ENCODE measurements around the gene RBM20. TPM values are rescaled to one million over a fixed set of nuclear protein-coding genes. Genes with fewer than 3 reads are reported as not detected.
"Not testable (repeated sequence)": the region's sequence is repeated elsewhere in the genome, so short reads cannot be mapped to it uniquely, and the experiment has no call there.

RBM20 gene
- total RNA-seq, 1 experiment from 2014 or later, result 16.5 TPM

GRCh38 chr10:110721406-110722038 lies 77.4 kb downstream of the RBM20 start:
- Histone ChIP-seq H3K4me1 (replicated peaks) (peaks cover 28% of the 10 kb centered on the region), H3K4me3 (no peak overlapping the region), H3K27ac (no peak overlapping the region), H3K36me3 (no peaks in the 10 kb centered on the region; the same call in 1 of the 2 replicates), H3K27me3 (replicated peaks) (no peaks in the 10 kb centered on the region), H3K9me3 (replicated peaks) (no peaks in the 10 kb centered on the region)
- no peak for DNase-seq (ENCODE audit: low read depth in 1 of 2, low spot score in 2 of 2)

DNA sequence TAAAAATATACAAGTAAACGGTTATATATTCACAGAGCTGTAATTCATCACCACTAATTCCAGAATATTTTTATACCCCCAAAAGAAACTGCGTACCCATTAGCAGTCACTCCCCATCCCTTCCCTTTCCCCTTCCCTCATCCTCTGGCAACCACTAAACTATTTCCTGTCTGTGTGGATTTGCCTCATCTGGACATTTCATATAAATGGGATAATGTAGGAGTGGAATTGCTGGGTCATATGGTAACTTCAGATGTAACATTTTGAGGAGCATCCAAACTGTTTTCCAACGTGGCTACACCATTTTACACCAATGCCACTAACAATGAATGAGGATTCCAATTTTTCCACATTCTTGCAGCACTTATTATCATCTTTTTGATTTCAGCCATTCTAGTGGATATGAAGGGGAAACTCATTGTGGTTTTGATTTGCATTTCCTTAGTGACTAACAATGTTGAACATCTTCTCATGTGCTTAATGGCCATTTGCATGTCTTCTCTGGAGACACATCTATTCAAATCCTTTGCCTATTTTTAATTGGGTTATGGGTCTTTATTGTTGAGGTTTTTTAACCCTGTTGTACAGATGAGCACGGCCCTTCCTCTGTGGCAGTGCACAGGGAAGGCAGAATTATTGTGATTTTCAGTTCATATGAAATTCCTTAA lies 79.2 kb downstream of the RBM20 start:
- Histone ChIP-seq H3K36me3 (no peaks in the 10 kb centered on the region; the same call in 1 of the 2 replicates), H3K27me3 (replicated peaks) (no peaks in the 10 kb centered on the region), H3K4me3 (no peak overlapping the region), H3K4me1 (replicated peaks) (peaks cover 32% of the 10 kb centered on the region), H3K27ac (no peak overlapping the region), H3K9me3 (replicated peaks) (no peaks in the 10 kb centered on the region)
- DNase-seq (ENCODE audit: low read depth in 1 of 2, low spot score in 2 of 2), result no peak

DNA sequence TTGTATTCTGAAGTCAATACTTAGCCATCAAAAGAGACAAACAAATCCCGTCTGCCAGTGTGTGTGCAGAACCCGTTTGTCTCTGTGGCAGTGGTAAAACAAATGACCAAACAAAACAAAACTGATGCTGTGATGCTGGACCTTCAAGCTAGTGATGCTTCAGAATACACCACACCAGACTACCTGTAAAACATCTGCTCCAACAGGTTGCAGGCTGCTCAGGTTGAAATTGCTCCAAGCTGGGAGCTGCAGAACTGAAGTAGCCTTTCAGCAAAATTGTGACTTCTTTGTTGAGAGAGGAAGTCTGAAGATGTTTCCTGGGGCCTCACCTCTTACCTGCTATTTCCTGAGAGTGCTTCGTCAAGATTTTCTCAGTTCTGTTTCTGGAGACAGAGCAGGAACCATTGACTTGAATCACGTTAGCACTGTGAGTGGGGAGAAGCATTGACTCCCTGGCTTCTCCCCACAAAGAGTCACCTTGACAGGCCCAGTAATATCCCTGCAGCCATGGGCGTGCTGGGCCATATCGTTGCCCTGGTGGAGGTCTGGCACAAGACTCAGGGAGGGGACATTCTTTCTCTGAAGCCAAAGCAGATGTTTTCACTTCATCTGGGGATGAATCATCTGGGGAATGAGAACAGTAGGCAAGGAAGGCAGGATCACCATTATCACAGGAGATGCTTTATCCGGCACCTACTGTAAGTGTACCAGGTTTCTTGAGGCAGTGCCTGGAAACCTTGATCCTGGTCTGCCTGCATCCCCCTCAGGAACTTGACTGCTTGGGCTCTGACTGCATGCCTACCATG lies 80.2 kb downstream of the RBM20 start:
- Histone ChIP-seq H3K27ac (no peak overlapping the region), H3K4me1 (replicated peaks) (peaks cover 32% of the 10 kb centered on the region), H3K27me3 (replicated peaks) (no peaks in the 10 kb centered on the region), H3K9me3 (replicated peaks) (no peaks in the 10 kb centered on the region), H3K36me3 (no peaks in the 10 kb centered on the region; the same call in 1 of the 2 replicates), H3K4me3 (no peak overlapping the region)
- DNase-seq (ENCODE audit: low read depth in 1 of 2, low spot score in 2 of 2), result no peak

GRCh38 chr10:110724937-110725336 lies 80.8 kb downstream of the RBM20 start:
- Histone ChIP-seq H3K27ac (no peak overlapping the region), H3K27me3 (replicated peaks) (no peaks in the 10 kb centered on the region), H3K4me1 (replicated peaks) (peaks cover 32% of the 10 kb centered on the region), H3K9me3 (replicated peaks) (no peaks in the 10 kb centered on the region), H3K4me3 (no peak overlapping the region), H3K36me3 (no peaks in the 10 kb centered on the region; the same call in 1 of the 2 replicates)
- no peak for DNase-seq (ENCODE audit: low read depth in 1 of 2, low spot score in 2 of 2)

DNA sequence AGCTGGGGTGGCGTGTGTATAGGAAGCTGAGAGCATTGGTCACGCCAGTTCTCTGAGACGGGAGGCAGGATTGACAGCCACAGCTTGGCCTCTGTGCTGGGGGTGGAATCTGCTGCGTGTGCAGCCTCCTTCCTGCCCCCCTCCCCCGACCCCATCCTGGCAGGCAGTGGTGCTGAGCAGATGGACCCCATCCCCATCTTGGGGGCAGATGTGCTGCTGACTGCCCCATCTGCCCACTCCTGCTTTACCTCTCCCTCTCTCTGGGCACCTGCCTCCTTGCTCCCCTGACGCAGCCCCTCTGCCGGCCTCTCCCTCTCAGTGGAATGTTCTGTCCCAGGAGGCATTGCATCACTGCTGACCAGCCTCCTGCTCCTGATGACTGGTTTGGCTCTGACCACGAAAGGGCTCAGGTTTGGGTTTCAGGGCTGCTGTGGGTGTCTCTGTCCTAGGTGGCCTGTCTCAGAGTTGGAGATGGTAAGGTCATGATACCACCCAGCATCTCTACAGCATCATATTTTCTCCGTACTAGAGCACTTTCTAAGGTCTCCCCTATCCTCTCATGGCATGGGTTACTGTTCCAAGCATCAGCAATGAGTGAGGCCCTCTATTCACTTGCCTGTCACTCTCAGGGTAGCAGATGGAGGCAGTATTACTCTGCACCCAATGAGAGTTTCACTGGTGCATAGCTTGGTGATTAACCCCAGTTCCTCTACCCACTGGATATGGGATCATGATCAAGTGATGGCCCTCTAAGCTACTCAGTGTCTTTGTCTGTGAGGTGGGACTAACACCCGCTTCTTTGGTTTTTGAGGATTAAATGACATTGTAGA lies 81.9 kb downstream of the RBM20 start:
- no peaks in the 10 kb centered on the region for H3K27me3 ChIP-seq (replicated peaks)
- H3K4me1 ChIP-seq (replicated peaks), result peaks cover 39% of the 10 kb centered on the region
- no peak overlapping the region for H3K27ac ChIP-seq
- no peaks in the 10 kb centered on the region; the same call in 1 of the 2 replicates for H3K36me3 ChIP-seq
- H3K9me3 ChIP-seq (replicated peaks), result no peaks in the 10 kb centered on the region
- no peak for DNase-seq (ENCODE audit: low read depth in 1 of 2, low spot score in 2 of 2)
- no peak overlapping the region for H3K4me3 ChIP-seq

GRCh38 chr10:110727785-110728184 lies 83.6 kb downstream of the RBM20 start:
- not testable (repeated sequence) for H3K9me3 ChIP-seq (replicated peaks); H3K27me3 ChIP-seq (replicated peaks); DNase-seq (ENCODE audit: low read depth in 1 of 2, low spot score in 2 of 2); H3K27ac ChIP-seq; H3K4me3 ChIP-seq; H3K36me3 ChIP-seq
- H3K4me1 ChIP-seq (replicated peaks), result peaks cover 49% of the 10 kb centered on the region

DNA sequence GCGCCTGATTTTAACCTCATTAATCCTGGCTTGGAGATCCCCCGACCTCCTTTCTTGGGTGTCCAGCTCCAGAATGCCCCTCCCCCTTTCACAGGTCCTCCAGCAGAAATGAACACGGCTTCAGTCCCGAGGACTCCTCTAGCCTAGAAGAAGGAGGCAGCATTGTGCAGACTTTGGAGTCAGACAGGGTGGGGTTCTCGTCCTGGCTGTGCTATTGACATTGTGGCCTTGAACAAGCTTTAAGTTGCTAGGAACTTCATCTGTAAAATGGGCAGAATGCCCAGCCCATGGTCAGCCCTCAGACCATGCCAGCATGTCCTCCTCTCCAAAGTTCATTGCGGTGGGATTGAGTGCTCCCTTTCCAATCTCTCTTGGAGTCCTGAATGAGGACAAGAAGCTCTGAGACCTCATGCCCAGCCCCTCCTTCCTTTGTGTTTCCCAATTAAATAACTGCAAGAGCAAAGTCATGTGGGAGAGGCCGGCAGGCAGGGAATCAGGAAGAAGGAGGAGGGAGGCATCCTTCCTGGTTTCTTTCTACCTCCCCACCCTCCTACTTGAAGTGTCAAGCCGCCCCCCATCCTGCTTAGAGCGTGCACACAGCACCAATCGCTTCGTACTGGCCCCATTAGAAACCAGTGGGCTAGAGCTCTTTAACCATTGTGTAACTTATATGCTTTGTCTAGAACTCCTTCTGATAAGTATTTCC lies 86.4 kb downstream of the RBM20 start:
- Histone ChIP-seq H3K4me3 (no peak overlapping the region), H3K9me3 (replicated peaks) (no peaks in the 10 kb centered on the region), H3K4me1 (replicated peaks) (peaks cover 45% of the 10 kb centered on the region), H3K27me3 (replicated peaks) (no peaks in the 10 kb centered on the region), H3K27ac (no peak overlapping the region), H3K36me3 (peaks cover 7% of the 10 kb centered on the region; the same call in 1 of the 2 replicates)
- DNase-seq (ENCODE audit: low read depth in 1 of 2, low spot score in 2 of 2), result no peak

- Histone ChIP-seq H3K27ac (peak overlapping the region; percentile 54), H3K27me3 (replicated peaks) (no peaks in the 10 kb centered on the region), H3K36me3 (peaks cover 7% of the 10 kb centered on the region; the same call in 1 of the 2 replicates)
Measured at GRCh38 chr10:110733218-110733952, 89.2 kb downstream of the RBM20 start.

DNA sequence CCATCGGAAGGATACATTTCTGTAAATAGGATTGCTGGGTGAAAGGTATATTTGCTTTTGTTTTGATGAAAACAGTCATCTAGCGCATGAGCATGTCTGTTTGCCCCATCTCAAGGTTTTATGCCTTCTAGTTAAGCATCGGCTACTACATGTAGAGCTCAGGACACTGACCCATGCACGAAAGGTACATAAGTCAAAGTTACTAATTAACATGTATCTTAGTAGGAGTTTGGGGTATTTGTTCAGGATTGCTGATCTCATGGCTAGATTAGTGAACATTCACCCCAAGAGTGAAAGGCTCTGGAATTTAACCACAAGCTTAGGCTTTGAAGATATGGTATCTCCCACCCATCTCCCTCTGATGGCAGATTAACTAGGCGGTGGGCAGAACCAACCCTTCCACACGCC lies 91.5 kb downstream of the RBM20 start:
- Histone ChIP-seq H3K4me1 (replicated peaks) (peaks cover 58% of the 10 kb centered on the region), H3K27me3 (replicated peaks) (no peaks in the 10 kb centered on the region), H3K9me3 (replicated peaks) (no peaks in the 10 kb centered on the region), H3K36me3 (peaks cover 7% of the 10 kb centered on the region; the same call in 1 of the 2 replicates), H3K4me3 (no peak overlapping the region), H3K27ac (no peak overlapping the region)
- DNase-seq (ENCODE audit: low read depth in 1 of 2, low spot score in 2 of 2), result no peak

More at GRCh38 chr10:110733218-110733952, 89.2 kb downstream of the RBM20 start:
- H3K4me1 ChIP-seq (replicated peaks), result peaks cover 41% of the 10 kb centered on the region
- no peaks in the 10 kb centered on the region for H3K9me3 ChIP-seq (replicated peaks)
- peak; percentile 55 to 60 for DNase-seq (ENCODE audit: low read depth in 1 of 2, low spot score in 2 of 2)
- H3K4me3 ChIP-seq, result peak overlapping the region; percentile 34

GRCh38 chr10:110737886-110738634 lies 93.9 kb downstream of the RBM20 start:
- no peak overlapping the region for H3K4me3 ChIP-seq
- 0 out of 2 replicates have a peak, but pooled peaks cover 7% of the 10 kb centered on the region for H3K36me3 ChIP-seq
- H3K27me3 ChIP-seq (replicated peaks), result no peaks in the 10 kb centered on the region
- no peaks in the 10 kb centered on the region for H3K9me3 ChIP-seq (replicated peaks)
- DNase-seq (ENCODE audit: low read depth in 1 of 2, low spot score in 2 of 2), result peak in 1 of 2 experiments; percentile 62
- H3K4me1 ChIP-seq (replicated peaks), result peaks cover 48% of the 10 kb centered on the region
- peak overlapping the region; percentile 45 for H3K27ac ChIP-seq

DNA sequence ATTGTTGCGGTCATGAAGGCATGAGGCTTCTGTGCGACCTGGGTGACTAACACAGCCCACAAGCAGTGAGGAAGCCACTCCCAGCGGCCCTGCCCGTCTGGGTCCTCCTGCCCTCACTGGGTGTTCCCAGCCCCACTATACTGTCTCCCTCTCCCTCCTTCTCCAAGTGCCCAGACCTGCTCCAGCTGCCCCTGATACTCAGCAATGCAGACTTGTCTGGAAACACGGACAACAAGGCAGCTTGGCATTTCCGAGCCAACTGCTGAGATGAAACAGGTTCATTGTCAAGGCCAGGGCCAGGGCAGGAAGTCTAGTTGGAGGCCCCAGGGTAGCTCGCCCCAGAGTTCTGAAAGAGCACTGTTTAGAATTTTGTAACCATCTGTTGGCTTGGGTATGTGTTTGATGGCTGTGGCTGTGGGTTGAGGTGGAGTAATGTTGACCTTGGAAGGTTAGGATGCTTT lies 95.7 kb downstream of the RBM20 start:
- no peak overlapping the region for H3K4me3 ChIP-seq
- H3K36me3 ChIP-seq, result no peaks in the 10 kb centered on the region
- peak; percentile 70 to 85 for DNase-seq (ENCODE audit: low read depth in 1 of 2, low spot score in 2 of 2)
- H3K27me3 ChIP-seq (replicated peaks), result no peaks in the 10 kb centered on the region
- peaks cover 39% of the 10 kb centered on the region for H3K4me1 ChIP-seq (replicated peaks)
- H3K9me3 ChIP-seq (replicated peaks), result no peaks in the 10 kb centered on the region
- peak overlapping the region; percentile 21 for H3K27ac ChIP-seq
